CD14-positive monocyte (primary cell): ENCODE results near the gene PODXL. TPM values are rescaled to one million over a fixed set of nuclear protein-coding genes. Genes with fewer than 3 reads are reported as not detected.
A peak's percentile ranks its signal among the peaks of the same experiment; 100 is the strongest.
"Not testable (repeated sequence)": the region's sequence is repeated elsewhere in the genome, so short reads cannot be mapped to it uniquely, and the experiment has no call there.

Source experiments
- DNase-seq, 3 donors: peaks; one replicate each; pipeline ENCODE4 v3.0.0-alpha.2; 2011 to 2022
- H2AFZ ChIP-seq: 2 replicates; pipeline ENCODE4 v1.6.0; 2012; ENCODE audit warnings: mild to moderate bottlenecking, low read depth, low read length, inconsistent platforms; ENCODE audit not compliant: insufficient read depth, poor library complexity, severe bottlenecking
- H3K27ac ChIP-seq, 2 donors: 1 replicate in 1 of 2; 2 replicates in 1 of 2; pipeline ENCODE4 v1.5.1; 2012 to 2013; ENCODE audit warnings: low read length in 2 of 2, control low read depth in 1 of 2, inconsistent platforms in 1 of 2, low read depth in 1 of 2, mild to moderate bottlenecking in 1 of 2
- H3K27me3 ChIP-seq, 2 donors: one replicate each; pipeline versions ENCODE4 v1.6.0 to v1.6.1; 2011 to 2013; ENCODE audit warnings: low read length in 2 of 2; ENCODE audit not compliant: control insufficient read depth in 2 of 2, insufficient read depth in 2 of 2
- H3K36me3 ChIP-seq, 2 donors: replicated peaks in 1 of 2; 1 replicate in 1 of 2; 2 replicates in 1 of 2; pipeline versions ENCODE4 v1.5.1 to v1.6.1; 2012 to 2013; ENCODE audit warnings: low read length in 2 of 2, control low read depth in 1 of 2, inconsistent platforms in 1 of 2, mild to moderate bottlenecking in 1 of 2; ENCODE audit not compliant: insufficient read depth in 2 of 2, control insufficient read depth in 1 of 2
- H3K4me1 ChIP-seq, 2 donors: 1 replicate in 1 of 2; 2 replicates in 1 of 2; pipeline versions ENCODE4 v1.5.1 to v1.6.1; 2012 to 2013; ENCODE audit warnings: low read length in 2 of 2, control low read depth in 1 of 2, inconsistent platforms in 1 of 2, mild to moderate bottlenecking in 1 of 2, moderate library complexity in 1 of 2; ENCODE audit not compliant: insufficient read depth in 2 of 2, control insufficient read depth in 1 of 2
- H3K4me2 ChIP-seq: replicated peaks from 2 replicates; pipeline ENCODE3; 2012; ENCODE audit warnings: low read length, moderate library complexity, mild to moderate bottlenecking; ENCODE audit not compliant: poor library complexity, severe bottlenecking; ENCODE audit errors: extremely low read depth
- H3K4me3 ChIP-seq, 3 experiments: fragments of 200-600 bp in 1 of 3; sonication (generic) in 1 of 3; replicated peaks in 1 of 3; 1 replicate in 2 of 3; 2 replicates in 1 of 3; pipeline ENCODE4 v1.5.1; 2011 to 2013; ENCODE audit warnings: low read length in 3 of 3, mild to moderate bottlenecking in 3 of 3, control low read depth in 2 of 3, low read depth in 2 of 3, inconsistent platforms in 1 of 3, moderate library complexity in 1 of 3
- H3K79me2 ChIP-seq: 2 replicates; pipeline ENCODE4 v1.6.0; 2012; ENCODE audit warnings: mild to moderate bottlenecking, control low read depth, inconsistent platforms, low read length, moderate library complexity; ENCODE audit not compliant: insufficient read depth
- H3K9ac ChIP-seq: 2 replicates; pipeline ENCODE4 v1.6.0; 2017; ENCODE audit warnings: low read length, mild to moderate bottlenecking; ENCODE audit not compliant: insufficient read depth, poor library complexity, severe bottlenecking
- H3K9me3 ChIP-seq, 2 donors: replicated peaks in 1 of 2; 1 replicate in 1 of 2; 2 replicates in 1 of 2; pipeline versions ENCODE4 v1.5.1 to v1.6.1; 2012 to 2013; ENCODE audit warnings: low read length in 2 of 2, control low read depth in 1 of 2; ENCODE audit not compliant: control insufficient read depth in 1 of 2, insufficient read depth in 1 of 2
- H4K20me1 ChIP-seq: 2 replicates; pipeline ENCODE4 v1.6.0; 2012; ENCODE audit warnings: mild to moderate bottlenecking, low read length, control low read depth, moderate library complexity; ENCODE audit not compliant: insufficient read depth
- H3K27ac Mint-ChIP-seq, 7 donors: one replicate each; pipeline ENCODE4 v1.8.0; 2020; ENCODE audit warnings: mild to moderate bottlenecking in 7 of 7, mixed read lengths in 7 of 7, moderate library complexity in 6 of 7, inconsistent platforms in 2 of 7
- H3K27me3 Mint-ChIP-seq, 3 donors: one replicate each; pipeline ENCODE4 v1.8.0; 2021 to 2022; ENCODE audit warnings: low read depth in 3 of 3, mild to moderate bottlenecking in 3 of 3, mixed read lengths in 3 of 3, moderate library complexity in 3 of 3, inconsistent platforms in 1 of 3
- H3K36me3 Mint-ChIP-seq, 2 donors: one replicate each; pipeline ENCODE4 v1.8.0; 2020; ENCODE audit warnings: mixed read lengths in 2 of 2, inconsistent platforms in 1 of 2, mild to moderate bottlenecking in 1 of 2
- H3K4me1 Mint-ChIP-seq: one replicate; pipeline ENCODE4 v1.8.0; 2020; ENCODE audit warnings: mild to moderate bottlenecking, mixed read lengths
- H3K4me3 Mint-ChIP-seq, 2 donors: one replicate each; pipeline ENCODE4 v1.8.0; 2020; ENCODE audit warnings: mild to moderate bottlenecking in 2 of 2, mixed read lengths in 2 of 2, moderate library complexity in 1 of 2
- H3K9me3 Mint-ChIP-seq, 7 donors: one replicate each; pipeline ENCODE4 v1.8.0; 2020 to 2022; ENCODE audit warnings: mixed read lengths in 7 of 7, mild to moderate bottlenecking in 6 of 7, moderate library complexity in 6 of 7, inconsistent platforms in 2 of 7
- WGBS: methylation state at CpG from one replicate; pipeline ENCODE4 v1.1.5; 2013; ENCODE audit warnings: missing lambda C conversion rate; ENCODE audit not compliant: insufficient coverage; 5-methylcytosine and 5-hydroxymethylcytosine counted together
- intact Hi-C, 2 donors: fragments of 100-400 bp; cut with micrococcal nuclease; formaldehyde crosslinking; loops; one replicate each; pipeline versions ENCODE4 v1.15.0 to v1.15.1; 2023
- polyA plus RNA-seq, 3 donors: library from polyadenylated mRNA; depleted of rRNA in 1 of 3; unstranded in 2 of 3; stranded (reverse) in 1 of 3; fragments of 300-500 nt in 2 of 3; fragments of >200 nt in 1 of 3; fragmentation: Illumina TruSeq in 2 of 3; gene quantifications; 1 replicate in 2 of 3; 2 replicates in 1 of 3; pipeline ENCODE4 v1.2.3, GENCODE V29; 2012 to 2021
- TF ChIP-seq, protein P1 (sequence below): fragments of 200-600 bp; IDR thresholded peaks from one replicate; pipeline ENCODE4 v1.8.0; 2022; ENCODE audit warnings: antibody characterized with exemption, mild to moderate bottlenecking

PODXL gene
- polyA plus RNA-seq, 3 donors = 0.20 to 0.25 TPM; not detected in 1

DNA sequence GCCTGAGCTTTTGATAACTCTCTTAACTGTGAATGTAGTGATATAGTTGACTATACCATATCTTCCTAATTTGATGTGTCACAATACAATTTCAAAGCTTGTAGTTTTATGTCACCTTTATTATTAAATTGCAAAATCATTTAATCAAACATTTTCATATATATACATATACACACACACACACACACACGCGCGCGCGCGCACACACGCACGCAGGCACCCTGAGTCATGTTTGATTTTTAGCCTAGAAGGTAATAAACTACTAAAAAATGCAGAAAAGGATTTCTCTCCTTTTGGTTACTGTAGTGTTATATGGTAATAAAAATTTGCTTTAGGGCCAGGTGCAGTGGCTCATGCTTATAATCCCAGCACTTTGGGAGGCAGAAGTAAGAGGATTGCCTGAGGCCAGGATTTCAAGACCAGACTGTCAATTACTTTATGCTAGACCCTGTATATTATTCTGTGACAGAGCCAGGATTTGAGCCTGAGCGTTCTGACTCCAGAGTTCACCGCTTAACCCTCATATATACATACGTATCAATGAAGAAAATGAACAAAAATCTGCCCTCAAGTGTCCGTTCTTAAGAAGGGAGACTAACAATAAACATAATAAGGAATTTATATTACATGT is 89.6 kb downstream of the PODXL start:
- intact Hi-C loops = no loop called here

DNA sequence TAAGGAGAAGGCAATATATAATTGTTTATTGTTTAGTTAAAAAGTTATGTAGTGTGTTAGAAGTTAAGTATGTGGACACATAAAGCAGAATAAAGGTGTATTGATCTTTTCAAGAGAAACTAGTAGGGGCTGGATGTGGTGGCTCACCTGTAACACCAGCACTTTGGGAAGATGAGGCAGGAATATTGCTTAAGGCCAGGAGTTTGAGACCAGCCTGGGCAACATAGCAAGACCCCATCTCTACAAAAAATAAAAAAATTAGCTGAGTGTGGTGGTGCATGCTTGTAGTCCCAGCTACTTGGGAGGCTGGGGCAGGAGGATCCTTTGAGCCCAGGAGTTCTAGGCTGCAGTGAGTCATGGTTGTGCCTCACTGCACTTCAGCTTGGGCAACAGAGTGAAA is 93.7 kb downstream of the PODXL start:
- H2AFZ ChIP-seq, H3K27ac ChIP-seq, H3K27me3 ChIP-seq, H3K9me3 ChIP-seq, H3K79me2 ChIP-seq, intact Hi-C loops, H3K4me1 ChIP-seq, H3K4me3 ChIP-seq, H3K27me3 Mint-ChIP-seq, H3K9ac ChIP-seq, H3K4me1 Mint-ChIP-seq, H4K20me1 ChIP-seq, DNase-seq, H3K9me3 Mint-ChIP-seq, H3K4me3 Mint-ChIP-seq, H3K4me2 ChIP-seq: not testable (repeated sequence)
- Mint-ChIP-seq H3K27ac (peak overlapping the region in 1 of 7 donors; percentile 52), H3K36me3 (peaks cover 45 to 59% of the 10 kb centered on the region in 2 donors)
- H3K36me3 ChIP-seq = peaks cover 51 to 85% of the 10 kb centered on the region in 2 donors

More for the DNA sequence above, 89.6 kb downstream of the PODXL start:
- H3K9ac ChIP-seq = no peak overlapping the region
- no peaks in the 10 kb centered on the region for H3K9me3 ChIP-seq
- Mint-ChIP-seq H3K36me3 (peaks cover 69 to 78% of the 10 kb centered on the region in 2 donors), H3K4me1 (no peaks in the 10 kb centered on the region), H3K27ac (no peak overlapping the region), H3K27me3 (no peaks in the 10 kb centered on the region), H3K4me3 (no peak overlapping the region), H3K9me3 (no peaks in the 10 kb centered on the region)
- H2AFZ ChIP-seq = no peak overlapping the region
- peaks cover 75 to 100% of the 10 kb centered on the region in 2 donors for H3K36me3 ChIP-seq
- no peaks in the 10 kb centered on the region for H3K27me3 ChIP-seq
- H4K20me1 ChIP-seq = no peaks in the 10 kb centered on the region
- H3K27ac ChIP-seq = no peak overlapping the region
- H3K79me2 ChIP-seq = no peaks in the 10 kb centered on the region
- WGBS = no CpG with 5 or more reads among the region's 12 CpGs
- no peaks in the 10 kb centered on the region for H3K4me1 ChIP-seq
- TF ChIP-seq, protein P1, sequence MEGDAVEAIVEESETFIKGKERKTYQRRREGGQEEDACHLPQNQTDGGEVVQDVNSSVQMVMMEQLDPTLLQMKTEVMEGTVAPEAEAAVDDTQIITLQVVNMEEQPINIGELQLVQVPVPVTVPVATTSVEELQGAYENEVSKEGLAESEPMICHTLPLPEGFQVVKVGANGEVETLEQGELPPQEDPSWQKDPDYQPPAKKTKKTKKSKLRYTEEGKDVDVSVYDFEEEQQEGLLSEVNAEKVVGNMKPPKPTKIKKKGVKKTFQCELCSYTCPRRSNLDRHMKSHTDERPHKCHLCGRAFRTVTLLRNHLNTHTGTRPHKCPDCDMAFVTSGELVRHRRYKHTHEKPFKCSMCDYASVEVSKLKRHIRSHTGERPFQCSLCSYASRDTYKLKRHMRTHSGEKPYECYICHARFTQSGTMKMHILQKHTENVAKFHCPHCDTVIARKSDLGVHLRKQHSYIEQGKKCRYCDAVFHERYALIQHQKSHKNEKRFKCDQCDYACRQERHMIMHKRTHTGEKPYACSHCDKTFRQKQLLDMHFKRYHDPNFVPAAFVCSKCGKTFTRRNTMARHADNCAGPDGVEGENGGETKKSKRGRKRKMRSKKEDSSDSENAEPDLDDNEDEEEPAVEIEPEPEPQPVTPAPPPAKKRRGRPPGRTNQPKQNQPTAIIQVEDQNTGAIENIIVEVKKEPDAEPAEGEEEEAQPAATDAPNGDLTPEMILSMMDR = no peak
- no peak for DNase-seq
- H3K4me2 ChIP-seq = no peak overlapping the region
- no peak overlapping the region for H3K4me3 ChIP-seq
